Right atrium auricular region (tissue), 2 donors: ENCODE results near the gene NFASC. TPM values are rescaled to one million over a fixed set of nuclear protein-coding genes. Genes with fewer than 3 reads are reported as not detected.

Experiments used
- DNase-seq: peaks from one replicate; pipeline ENCODE4 v3.0.0-alpha.2; 2019; ENCODE audit warnings: low spot score
- H3K27ac ChIP-seq, 2 donors: fragments of 200-600 bp; sonication (generic); 1 replicate in 1 of 2; 2 replicates in 1 of 2; pipeline ENCODE4 v1.5.1; 2016 to 2019
- H3K27me3 ChIP-seq, 2 donors: fragments of 200-600 bp; sonication (generic); one replicate each; pipeline versions ENCODE4 v1.5.1 to v1.6.0; 2017 to 2019
- H3K36me3 ChIP-seq: fragments of 200-600 bp; sonication (generic); one replicate; pipeline ENCODE4 v1.5.1; 2016
- H3K4me1 ChIP-seq, 2 donors: fragments of 200-600 bp; sonication (generic); one replicate each; pipeline versions ENCODE4 v1.5.1 to v1.6.0; 2017 to 2019
- H3K4me3 ChIP-seq, 2 donors: fragments of 200-600 bp; sonication (generic); 1 replicate in 1 of 2; 2 replicates in 1 of 2; pipeline ENCODE4 v1.5.1; 2017 to 2019; ENCODE audit warnings: mild to moderate bottlenecking in 1 of 2, moderate library complexity in 1 of 2
- H3K9me3 ChIP-seq, 2 donors: fragments of 200-600 bp; sonication (generic); one replicate each; pipeline ENCODE4 v1.5.1; 2019
- total RNA-seq, 2 donors: library from RNA; depleted of rRNA; stranded (reverse); fragments of >200 nt; gene quantifications; one replicate each; pipeline ENCODE4 v1.1.0, GENCODE V29; 2016
- TF ChIP-seq, protein P1 (sequence below), 2 donors: fragments of 200-600 bp; sonication (generic); IDR thresholded peaks; one replicate each; pipeline ENCODE4 v1.5.1; 2019; ENCODE audit warnings: antibody characterized with exemption in 2 of 2

NFASC gene
- total RNA-seq, 2 donors from 2014 or later: 38.5 to 45.9 TPM

DNA sequence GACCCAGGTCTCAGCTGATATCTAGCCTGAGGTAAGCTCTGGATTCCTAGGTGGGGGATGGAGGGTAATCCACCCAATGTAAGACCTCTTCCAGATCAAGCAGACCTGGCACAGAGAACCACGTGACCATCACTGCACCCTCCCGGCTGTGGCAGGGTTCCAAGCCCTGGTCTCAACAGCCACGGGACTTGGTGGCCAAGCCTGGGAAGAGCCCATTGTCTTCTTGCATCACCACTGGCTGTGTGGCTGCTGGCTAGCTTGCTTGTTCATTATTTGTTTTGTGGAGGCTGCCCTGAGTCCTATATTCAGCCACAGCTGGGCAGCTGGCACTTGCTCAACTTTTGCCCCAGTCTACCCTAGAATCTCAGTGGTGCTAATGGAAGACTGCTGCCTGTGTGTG lies 24.1 kb upstream of the NFASC start:
- Histone ChIP-seq H3K4me3 (no peak overlapping the region), H3K4me1 (peaks cover 0 to 26% of the 10 kb centered on the region in 2 donors), H3K27ac (no peak overlapping the region), H3K9me3 (no peaks in the 10 kb centered on the region), H3K27me3 (no peaks in the 10 kb centered on the region), H3K36me3 (no peaks in the 10 kb centered on the region)
- TF ChIP-seq, protein P1, sequence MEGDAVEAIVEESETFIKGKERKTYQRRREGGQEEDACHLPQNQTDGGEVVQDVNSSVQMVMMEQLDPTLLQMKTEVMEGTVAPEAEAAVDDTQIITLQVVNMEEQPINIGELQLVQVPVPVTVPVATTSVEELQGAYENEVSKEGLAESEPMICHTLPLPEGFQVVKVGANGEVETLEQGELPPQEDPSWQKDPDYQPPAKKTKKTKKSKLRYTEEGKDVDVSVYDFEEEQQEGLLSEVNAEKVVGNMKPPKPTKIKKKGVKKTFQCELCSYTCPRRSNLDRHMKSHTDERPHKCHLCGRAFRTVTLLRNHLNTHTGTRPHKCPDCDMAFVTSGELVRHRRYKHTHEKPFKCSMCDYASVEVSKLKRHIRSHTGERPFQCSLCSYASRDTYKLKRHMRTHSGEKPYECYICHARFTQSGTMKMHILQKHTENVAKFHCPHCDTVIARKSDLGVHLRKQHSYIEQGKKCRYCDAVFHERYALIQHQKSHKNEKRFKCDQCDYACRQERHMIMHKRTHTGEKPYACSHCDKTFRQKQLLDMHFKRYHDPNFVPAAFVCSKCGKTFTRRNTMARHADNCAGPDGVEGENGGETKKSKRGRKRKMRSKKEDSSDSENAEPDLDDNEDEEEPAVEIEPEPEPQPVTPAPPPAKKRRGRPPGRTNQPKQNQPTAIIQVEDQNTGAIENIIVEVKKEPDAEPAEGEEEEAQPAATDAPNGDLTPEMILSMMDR (IDR thresholded peaks at IDR 0.05): no peak
- DNase-seq: no peak

DNA sequence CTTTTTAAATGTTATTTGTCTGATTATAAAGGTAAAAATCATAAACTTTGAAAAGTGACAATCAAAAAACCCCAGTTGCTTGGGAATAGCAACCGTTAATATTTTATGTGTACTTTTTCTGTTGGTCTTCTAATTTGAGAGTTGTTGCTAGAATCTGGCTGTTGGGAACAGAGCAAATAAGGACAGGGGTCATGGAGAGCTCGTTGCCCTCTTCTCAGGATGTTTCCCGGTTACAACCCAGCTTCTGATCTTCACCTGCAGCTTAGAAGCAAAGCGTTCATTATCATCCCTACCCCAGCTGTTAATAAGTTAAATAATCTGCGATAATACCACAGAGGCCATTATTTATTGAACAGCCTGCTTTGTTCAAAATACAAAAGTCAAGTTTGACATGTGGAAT lies 22.1 kb upstream of the NFASC start:
- Histone ChIP-seq H3K9me3 (no peaks in the 10 kb centered on the region), H3K27ac (peak overlapping the region in 1 of 2 donors; percentile 36), H3K4me3 (no peak overlapping the region), H3K27me3 (no peaks in the 10 kb centered on the region), H3K4me1 (peaks cover 0 to 28% of the 10 kb centered on the region in 2 donors), H3K36me3 (no peaks in the 10 kb centered on the region)
- no peak for DNase-seq
- TF ChIP-seq, protein P1 (IDR thresholded peaks at IDR 0.05): no peak

DNA sequence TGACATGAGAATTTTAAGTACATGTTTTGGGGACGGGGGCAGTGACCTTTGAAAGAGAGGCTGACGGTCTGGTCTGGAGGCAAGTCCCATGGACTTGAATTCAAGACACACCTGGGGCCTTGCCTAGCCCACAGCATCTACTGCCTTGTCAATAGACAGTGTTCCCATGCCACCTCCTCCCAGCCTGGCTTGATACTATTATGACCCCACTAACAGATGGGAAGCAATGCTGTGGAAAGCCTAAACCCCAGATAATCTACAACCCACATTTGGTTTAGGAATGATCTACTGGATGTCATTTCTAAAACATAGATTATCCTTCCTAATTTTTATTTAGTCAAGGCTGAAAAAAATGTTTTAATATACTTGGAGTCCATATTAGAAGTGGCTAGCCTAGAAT lies 17.8 kb upstream of the NFASC start:
- H3K9me3 ChIP-seq: no peaks in the 10 kb centered on the region
- peaks cover 0 to 23% of the 10 kb centered on the region in 2 donors for H3K4me1 ChIP-seq
- no peaks in the 10 kb centered on the region for H3K27me3 ChIP-seq
- no peaks in the 10 kb centered on the region for H3K36me3 ChIP-seq
- H3K27ac ChIP-seq: no peak overlapping the region
- no peak for DNase-seq
- TF ChIP-seq, protein P1 (IDR thresholded peaks at IDR 0.05): no peak
- H3K4me3 ChIP-seq: no peak overlapping the region

DNA sequence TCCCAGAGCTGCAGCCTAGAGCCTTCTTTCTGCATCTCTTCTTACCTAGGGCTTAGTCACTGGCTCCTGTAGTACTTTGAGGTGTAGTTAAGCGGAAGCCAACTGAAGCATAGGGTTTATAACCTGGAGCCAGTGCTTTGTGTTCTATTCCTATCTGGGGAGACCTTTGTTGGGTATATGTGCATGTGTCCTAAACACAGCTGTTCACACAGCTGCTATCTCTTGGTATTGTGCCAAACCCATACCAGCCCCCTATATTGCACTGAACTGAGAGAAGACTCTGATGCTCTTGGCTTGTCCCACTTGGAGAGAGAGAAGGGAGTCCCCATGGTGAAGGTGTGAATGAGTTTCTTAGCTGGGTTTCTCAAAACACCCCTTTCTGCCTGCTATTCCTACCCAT lies 17.2 kb upstream of the NFASC start:
- no peak overlapping the region for H3K4me3 ChIP-seq
- no peaks in the 10 kb centered on the region for H3K36me3 ChIP-seq
- no peaks in the 10 kb centered on the region for H3K27me3 ChIP-seq
- TF ChIP-seq, protein P1 (IDR thresholded peaks at IDR 0.05): no peak
- no peaks in the 10 kb centered on the region for H3K9me3 ChIP-seq
- no peak for DNase-seq
- no peak overlapping the region for H3K27ac ChIP-seq
- peaks cover 0 to 23% of the 10 kb centered on the region in 2 donors for H3K4me1 ChIP-seq

DNA sequence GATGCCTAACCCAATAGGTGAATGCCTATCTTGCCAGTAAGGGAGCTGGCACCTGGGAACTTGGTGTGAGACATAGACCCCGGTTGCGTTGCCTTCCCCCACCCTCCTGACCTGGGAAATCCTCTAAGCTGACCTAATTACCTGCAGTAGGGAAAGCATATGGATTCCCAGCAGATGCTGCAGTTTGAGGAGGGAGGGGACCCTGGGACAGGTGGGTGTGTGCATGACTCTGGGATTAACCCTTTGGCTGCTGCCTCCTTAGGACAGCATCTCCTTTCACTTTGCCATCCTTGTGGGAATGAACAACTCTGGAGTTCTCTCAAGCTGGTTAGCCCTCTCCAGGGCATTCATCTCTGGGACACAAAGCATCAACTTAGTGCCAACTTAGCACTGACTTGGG lies 16.4 kb upstream of the NFASC start:
- no peak for DNase-seq
- Histone ChIP-seq H3K9me3 (no peaks in the 10 kb centered on the region), H3K4me1 (peaks cover 0 to 17% of the 10 kb centered on the region in 2 donors), H3K4me3 (no peak overlapping the region), H3K36me3 (no peaks in the 10 kb centered on the region), H3K27me3 (no peaks in the 10 kb centered on the region), H3K27ac (no peak overlapping the region)
- TF ChIP-seq, protein P1 (IDR thresholded peaks at IDR 0.05): no peak

DNA sequence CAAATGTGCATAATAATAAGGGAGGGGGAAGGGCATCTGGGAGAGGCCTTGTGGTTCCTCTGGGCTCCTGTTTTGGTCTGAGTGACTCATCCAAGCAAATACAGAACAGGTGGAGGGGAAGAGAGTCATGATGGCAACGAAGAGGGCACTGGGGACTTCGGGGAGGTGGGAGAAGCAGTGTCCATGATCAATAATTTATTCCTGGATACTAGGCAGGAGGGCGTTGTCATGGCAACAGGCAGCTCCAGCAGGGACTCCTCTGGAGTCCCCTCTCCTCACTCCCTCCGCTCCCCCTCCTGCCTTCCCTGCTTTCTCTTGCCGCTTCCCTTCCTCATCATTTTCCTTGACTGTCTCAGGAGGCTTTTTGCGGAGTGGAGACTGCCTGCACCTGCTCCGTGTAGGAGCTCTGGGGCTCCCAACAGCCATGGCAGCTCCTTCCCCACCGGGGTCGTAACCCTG lies 12.3 kb upstream of the NFASC start:
- TF ChIP-seq, protein P1 (IDR thresholded peaks at IDR 0.05): no peak
- DNase-seq: no peak
- Histone ChIP-seq H3K4me1 (peaks cover 0 to 31% of the 10 kb centered on the region in 2 donors), H3K36me3 (no peaks in the 10 kb centered on the region), H3K27me3 (no peaks in the 10 kb centered on the region), H3K9me3 (no peaks in the 10 kb centered on the region), H3K27ac (no peak overlapping the region), H3K4me3 (no peak overlapping the region)
